GM12878 (cell line): ENCODE results near the gene BCL2. TPM values are rescaled to one million over a fixed set of nuclear protein-coding genes. Genes with fewer than 3 reads are reported as not detected.

Experiments
- ATAC-seq: fragments of 200-7000 bp; cut with Tn5 transposase; 3 replicates; pipeline ENCODE4 v1.9.1; 2020; ENCODE audit warnings: mild to moderate bottlenecking, moderate library complexity
- BruUV-seq: library from RNA; stranded (reverse); fragments of 400-500 nt; replicated peaks from 2 replicates; lab custom pipeline; 2021; lab: Mats Ljungman, UMichigan
- CTCF ChIA-PET: fragments of 300-600 bp; sonication (Branson Sonifier 250); formaldehyde crosslinking; extraction: SDS; loops from one replicate; lab custom pipeline; 2021; ENCODE audit warnings: inconsistent platforms; lab: Yijun Ruan, JAX
- POLR2A ChIA-PET: fragments of 350-600 bp; formaldehyde crosslinking; extraction: SDS; loops from one replicate; lab custom pipeline; 2021; ENCODE audit warnings: inconsistent platforms; lab: Charles Lee
- RAD21 ChIA-PET: fragments of 300-600 bp; sonication (Branson Sonifier 250); formaldehyde crosslinking; loops from one replicate; lab custom pipeline; 2023; ENCODE audit warnings: antibody characterized with exemption; ENCODE audit not compliant: unreplicated experiment; lab: Charles Lee
- SMC1A ChIA-PET: fragments of 300-600 bp; sonication (Branson Sonifier 250); formaldehyde crosslinking; loops from one replicate; lab custom pipeline; 2023; ENCODE audit not compliant: unreplicated experiment, uncharacterized antibody; lab: Charles Lee
- DNase-seq: peaks from one replicate; pipeline ENCODE4 v3.0.0-alpha.2; 2011; ENCODE audit warnings: low read depth, low spot score
- FAIRE-seq: peaks from 3 replicates; lab custom pipeline; 2011; peaks lifted over from hg19 to GRCh38; lab: Jason Lieb, UNC
- H2AFZ ChIP-seq: 2 replicates; pipeline ENCODE4 v1.6.0; 2011; ENCODE audit warnings: low read depth, low read length, control low read depth; ENCODE audit not compliant: control insufficient read depth
- H3K27ac ChIP-seq: 2 replicates; pipeline ENCODE4 v1.5.1; 2011; ENCODE audit warnings: control low read depth; ENCODE audit not compliant: control insufficient read depth, insufficient read depth
- H3K27me3 ChIP-seq, 2 experiments: replicated peaks in 1 of 2; 2 replicates each; pipeline versions ENCODE4 v1.6.0 to v1.6.1; 2011; ENCODE audit warnings: low read length in 1 of 2; ENCODE audit not compliant: control insufficient read depth in 2 of 2, insufficient read depth in 2 of 2
- H3K36me3 ChIP-seq, 2 experiments: 2 replicates each; pipeline ENCODE4 v1.5.1; 2011; ENCODE audit warnings: low read length in 1 of 2; ENCODE audit not compliant: control insufficient read depth in 2 of 2, insufficient read depth in 2 of 2
- H3K4me1 ChIP-seq: 2 replicates; pipeline ENCODE4 v1.6.1; 2011; ENCODE audit warnings: mild to moderate bottlenecking, low read length, moderate library complexity, mixed read lengths; ENCODE audit not compliant: control insufficient read depth, insufficient read depth
- H3K4me2 ChIP-seq: 2 replicates; pipeline ENCODE4 v1.6.0; 2011; ENCODE audit warnings: control low read depth; ENCODE audit not compliant: control insufficient read depth, insufficient read depth
- H3K4me3 ChIP-seq: fragments of 200-600 bp; sonication (generic); 2 replicates; pipeline ENCODE4 v1.5.1; 2016
- H3K79me2 ChIP-seq: 2 replicates; pipeline ENCODE4 v1.6.0; 2011; ENCODE audit warnings: low read length; ENCODE audit not compliant: control insufficient read depth, insufficient read depth
- H3K9ac ChIP-seq: 2 replicates; pipeline ENCODE4 v1.8.0; 2011; ENCODE audit warnings: low read length, control low read depth, mixed read lengths; ENCODE audit not compliant: control insufficient read depth, insufficient read depth
- H3K9me3 ChIP-seq: replicated peaks from 3 replicates; pipeline ENCODE4 v1.5.1; 2011; ENCODE audit warnings: mild to moderate bottlenecking, low read length; ENCODE audit not compliant: control insufficient read depth, insufficient read depth
- H4K20me1 ChIP-seq: 2 replicates; pipeline ENCODE4 v1.6.0; 2011; ENCODE audit not compliant: control insufficient read depth, insufficient read depth
- ATF2 ChIP-seq: IDR thresholded peaks from 2 replicates; pipeline ENCODE4 v1.6.1; 2012; ENCODE audit warnings: low read length, inconsistent platforms
- CBX5 ChIP-seq: sonication (generic); IDR thresholded peaks from 2 replicates; pipeline ENCODE4 v1.6.1; 2016; ENCODE audit warnings: low read depth, moderate library complexity, mild to moderate bottlenecking, inconsistent platforms
- DPF2 ChIP-seq: fragments of 450-650 bp; IDR thresholded peaks from 2 replicates; pipeline ENCODE4 v1.6.1; 2017; ENCODE audit warnings: mild to moderate bottlenecking
- EED ChIP-seq: sonication (generic); IDR thresholded peaks from 2 replicates; pipeline ENCODE4 v1.6.1; 2016; ENCODE audit warnings: antibody characterized with exemption, low read depth
- EZH2 ChIP-seq: IDR thresholded peaks from 2 replicates; pipeline ENCODE4 v1.6.1; 2012; ENCODE audit warnings: low read depth, mild to moderate bottlenecking, control low read depth, inconsistent platforms, low read length, borderline replicate concordance; ENCODE audit not compliant: control insufficient read depth
- HDGF ChIP-seq: fragments of 450-650 bp; IDR thresholded peaks from 2 replicates; pipeline ENCODE4 v1.6.1; 2016; ENCODE audit warnings: antibody characterized with exemption
- MYB ChIP-seq: fragments of 150-350 bp; IDR thresholded peaks from 2 replicates; pipeline ENCODE4 v1.6.1; 2014; ENCODE audit warnings: mild to moderate bottlenecking, low read depth, low read length, borderline replicate concordance
- RCOR1 ChIP-seq: conservative IDR thresholded peaks from 2 replicates; pipeline ENCODE4 v1.6.1; 2012; ENCODE audit warnings: low read depth, low read length, improper control_type of control experiment
- TAF1 ChIP-seq: IDR thresholded peaks from 2 replicates; pipeline ENCODE4 v1.6.1; 2011; ENCODE audit warnings: mild to moderate bottlenecking, low read depth, low read length, borderline replicate concordance
- TCF7 ChIP-seq: IDR thresholded peaks from 2 replicates; pipeline ENCODE4 v1.6.1; 2014; ENCODE audit warnings: antibody characterized with exemption, borderline replicate concordance
- WRNIP1 ChIP-seq: IDR thresholded peaks from 2 replicates; pipeline ENCODE4 v1.6.1; 2011; ENCODE audit warnings: low read depth, low read length, improper control_type of control experiment, borderline replicate concordance
- ZBTB4 ChIP-seq: fragments of 450-650 bp; formaldehyde crosslinking; IDR thresholded peaks from 2 replicates; pipeline ENCODE4 v1.4.0; 2022; ENCODE audit warnings: mild to moderate bottlenecking, moderate library complexity
- ZNF207 ChIP-seq: fragments of 450-650 bp; IDR thresholded peaks from 2 replicates; pipeline ENCODE4 v1.6.1; 2014; ENCODE audit warnings: antibody characterized with exemption, mild to moderate bottlenecking, borderline replicate concordance
- ZNF274 ChIP-seq: IDR thresholded peaks from one replicate; pipeline ENCODE4 v1.8.0; 2011; ENCODE audit not compliant: insufficient read length, insufficient read depth
- WGBS: methylation state at CpG from one replicate; pipeline ENCODE4 v1.1.6; 2016; ENCODE audit warnings: low lambda C conversion rate; ENCODE audit not compliant: insufficient replicate concordance, insufficient coverage; ENCODE audit errors: missing lambda C conversion rate; 5-methylcytosine and 5-hydroxymethylcytosine counted together
- in situ Hi-C: fragments of 300-500 bp; cut with MboI; formaldehyde crosslinking; loops from 9 replicates; pipeline ENCODE4 v1.14.3; 2018; ENCODE audit warnings: mixed read lengths
- intact Hi-C: fragments of 100-400 bp; cut with micrococcal nuclease; formaldehyde crosslinking; loops from one replicate; pipeline ENCODE4 v1.14.2; 2022; ENCODE audit not compliant: unreplicated experiment
- polyA plus RNA-seq, 11 experiments: library from polyadenylated mRNA; depleted of rRNA in 4 of 11; unstranded in 6 of 11; stranded (reverse) in 5 of 11; fragments of >200 nt; fragmentation: Nextera tagmentation in 4 of 11; fragmentation: Illumina TruSeq in 1 of 11; extraction: Ambion mirVana in 4 of 11; extraction: Trizol in 1 of 11; gene quantifications; 1 replicate in 1 of 11; 2 replicates in 10 of 11; pipeline versions ENCODE4 v1.2.1 to v1.2.3, GENCODE V29; 2011 to 2016; ENCODE audit warnings: inconsistent platforms in 2 of 11, missing spikeins in 2 of 11, low read depth in 1 of 11
- total RNA-seq, 4 experiments: library from RNA; depleted of rRNA in 3 of 4; stranded (reverse); fragments of >200 nt in 3 of 4; fragmentation: Illumina TruSeq in 1 of 4; extraction: Trizol in 1 of 4; gene quantifications; 2 replicates each; pipeline versions ENCODE4 v1.2.1 to v1.2.3, GENCODE V29; 2013 to 2021
- TF ChIP-seq, protein P1 (sequence below): fragments of 450-650 bp; IDR thresholded peaks from 2 replicates; pipeline ENCODE4 v1.6.1; 2017; ENCODE audit warnings: mild to moderate bottlenecking, moderate library complexity

BCL2 gene
- total and polyA plus RNA-seq, 10 of the 15 experiments (the other 5 are each of a cell fraction or from before 2014, with no cell fraction given), result 4.1 to 47.8 (median 19.3) TPM

GRCh38 chr18:63265326-63265725, 54.2 kb downstream of the BCL2 start (continued):
- TF ChIP-seq ZBTB4 (CRISPR knock-in tag) (no peak), TAF1 (no peak), RCOR1 (no peak)

- intact Hi-C loops (no loop called here), in situ Hi-C loops (no loop called here)
- no peak overlapping the region for H3K9ac ChIP-seq
- H3K79me2 ChIP-seq, result peaks cover 67% of the 10 kb centered on the region
- SMC1A ChIA-PET, result interaction anchor here (0.9 to 2.2 kb wide), 2 partner anchors 23 to 47 kb away, joined by 3 to 7 read pairs; no protein-coding TSS in a partner anchor
- 94% methylated on average over 9 of the region's 9 CpGs for WGBS
- no peak overlapping the region for H2AFZ ChIP-seq
- ATAC-seq, result no peak
- H3K9me3 ChIP-seq, result no peaks in the 10 kb centered on the region
- H3K36me3 ChIP-seq, result peaks cover 8 to 12% of the 10 kb centered on the region in 2 experiments; a peak in 3 of 4 replicates
- CTCF ChIA-PET, result interaction anchor here (0.9 to 6.6 kb wide), 2 partner anchors 8 to 10 kb away, joined by 4 to 36 read pairs; no protein-coding TSS in a partner anchor
- peaks cover 19% of the 10 kb centered on the region for H3K4me1 ChIP-seq
- no peak overlapping the region for H3K4me2 ChIP-seq
- no peak for DNase-seq
- no peak for FAIRE-seq
- H3K4me3 ChIP-seq, result no peak overlapping the region
- no peaks in the 10 kb centered on the region for H3K27me3 ChIP-seq
- RAD21 ChIA-PET, result interaction anchor here (1.0 kb wide), 1 partner anchor 28 kb away, joined by 3 read pairs; no protein-coding TSS in a partner anchor
- no TSS peak for BruUV-seq
- H4K20me1 ChIP-seq, result no peaks in the 10 kb centered on the region
- POLR2A ChIA-PET, result interaction anchor here (1.0 to 1.1 kb wide), 2 partner anchors 9 to 22 kb away, joined by 3 read pairs; no protein-coding TSS in a partner anchor
- no peak overlapping the region for H3K27ac ChIP-seq
- TF ChIP-seq EED (no peak), MYB (no peak), ZNF274 (no peak), ZNF207 (no peak), EZH2 (no peak), HDGF (no peak), ATF2 (no peak), CBX5 (no peak), TCF7 (no peak), DPF2 (no peak), WRNIP1 (no peak)
- TF ChIP-seq, protein P1, sequence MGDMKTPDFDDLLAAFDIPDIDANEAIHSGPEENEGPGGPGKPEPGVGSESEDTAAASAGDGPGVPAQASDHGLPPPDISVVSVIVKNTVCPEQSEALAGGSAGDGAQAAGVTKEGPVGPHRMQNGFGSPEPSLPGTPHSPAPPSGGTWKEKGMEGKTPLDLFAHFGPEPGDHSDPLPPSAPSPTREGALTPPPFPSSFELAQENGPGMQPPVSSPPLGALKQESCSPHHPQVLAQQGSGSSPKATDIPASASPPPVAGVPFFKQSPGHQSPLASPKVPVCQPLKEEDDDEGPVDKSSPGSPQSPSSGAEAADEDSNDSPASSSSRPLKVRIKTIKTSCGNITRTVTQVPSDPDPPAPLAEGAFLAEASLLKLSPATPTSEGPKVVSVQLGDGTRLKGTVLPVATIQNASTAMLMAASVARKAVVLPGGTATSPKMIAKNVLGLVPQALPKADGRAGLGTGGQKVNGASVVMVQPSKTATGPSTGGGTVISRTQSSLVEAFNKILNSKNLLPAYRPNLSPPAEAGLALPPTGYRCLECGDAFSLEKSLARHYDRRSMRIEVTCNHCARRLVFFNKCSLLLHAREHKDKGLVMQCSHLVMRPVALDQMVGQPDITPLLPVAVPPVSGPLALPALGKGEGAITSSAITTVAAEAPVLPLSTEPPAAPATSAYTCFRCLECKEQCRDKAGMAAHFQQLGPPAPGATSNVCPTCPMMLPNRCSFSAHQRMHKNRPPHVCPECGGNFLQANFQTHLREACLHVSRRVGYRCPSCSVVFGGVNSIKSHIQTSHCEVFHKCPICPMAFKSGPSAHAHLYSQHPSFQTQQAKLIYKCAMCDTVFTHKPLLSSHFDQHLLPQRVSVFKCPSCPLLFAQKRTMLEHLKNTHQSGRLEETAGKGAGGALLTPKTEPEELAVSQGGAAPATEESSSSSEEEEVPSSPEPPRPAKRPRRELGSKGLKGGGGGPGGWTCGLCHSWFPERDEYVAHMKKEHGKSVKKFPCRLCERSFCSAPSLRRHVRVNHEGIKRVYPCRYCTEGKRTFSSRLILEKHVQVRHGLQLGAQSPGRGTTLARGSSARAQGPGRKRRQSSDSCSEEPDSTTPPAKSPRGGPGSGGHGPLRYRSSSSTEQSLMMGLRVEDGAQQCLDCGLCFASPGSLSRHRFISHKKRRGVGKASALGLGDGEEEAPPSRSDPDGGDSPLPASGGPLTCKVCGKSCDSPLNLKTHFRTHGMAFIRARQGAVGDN, result no peak
These were observed 54.7 kb downstream of the BCL2 start for GRCh38 chr18:63264871-63265270.
